NCI-H2227 (cell line): Measurements from ENCODE around the gene OR2A12.
"Not testable (repeated sequence)": the region's sequence is repeated elsewhere in the genome, so short reads cannot be mapped to it uniquely, and the experiment has no call there.

ENCODE experiments used
- DNase-seq: peaks from one replicate; lab custom pipeline; 2025; ENCODE audit not compliant: unreplicated experiment; lab: John Stamatoyannopoulos, UW

The OR2A12 gene, protein sequence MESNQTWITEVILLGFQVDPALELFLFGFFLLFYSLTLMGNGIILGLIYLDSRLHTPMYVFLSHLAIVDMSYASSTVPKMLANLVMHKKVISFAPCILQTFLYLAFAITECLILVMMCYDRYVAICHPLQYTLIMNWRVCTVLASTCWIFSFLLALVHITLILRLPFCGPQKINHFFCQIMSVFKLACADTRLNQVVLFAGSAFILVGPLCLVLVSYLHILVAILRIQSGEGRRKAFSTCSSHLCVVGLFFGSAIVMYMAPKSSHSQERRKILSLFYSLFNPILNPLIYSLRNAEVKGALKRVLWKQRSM

DNA sequence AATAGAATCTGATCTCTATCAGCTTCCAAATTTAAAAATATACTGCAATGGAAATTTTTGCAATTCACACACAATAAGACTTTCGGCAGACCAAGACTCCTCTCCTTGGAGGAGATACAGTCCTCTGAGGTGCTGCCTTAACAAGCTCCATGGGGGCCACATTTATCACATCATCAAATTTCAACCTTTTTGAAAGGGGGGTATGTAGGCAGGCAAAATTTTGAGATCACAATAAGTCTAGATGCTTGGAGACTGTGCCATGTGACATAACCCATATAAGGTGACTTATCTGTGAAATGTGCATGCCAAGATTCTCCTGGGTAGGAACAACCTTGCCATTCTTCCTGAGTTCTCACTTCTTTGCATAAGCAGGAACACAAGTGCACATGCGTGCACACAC, at the start of gene OR2A12:
OR2A12 (plus strand) TSS at position 301 of the 400 bp plus-strand sequence. CDS start 8,830 bp downstream, outside the sequence.
- no peak for DNase-seq

DNA sequence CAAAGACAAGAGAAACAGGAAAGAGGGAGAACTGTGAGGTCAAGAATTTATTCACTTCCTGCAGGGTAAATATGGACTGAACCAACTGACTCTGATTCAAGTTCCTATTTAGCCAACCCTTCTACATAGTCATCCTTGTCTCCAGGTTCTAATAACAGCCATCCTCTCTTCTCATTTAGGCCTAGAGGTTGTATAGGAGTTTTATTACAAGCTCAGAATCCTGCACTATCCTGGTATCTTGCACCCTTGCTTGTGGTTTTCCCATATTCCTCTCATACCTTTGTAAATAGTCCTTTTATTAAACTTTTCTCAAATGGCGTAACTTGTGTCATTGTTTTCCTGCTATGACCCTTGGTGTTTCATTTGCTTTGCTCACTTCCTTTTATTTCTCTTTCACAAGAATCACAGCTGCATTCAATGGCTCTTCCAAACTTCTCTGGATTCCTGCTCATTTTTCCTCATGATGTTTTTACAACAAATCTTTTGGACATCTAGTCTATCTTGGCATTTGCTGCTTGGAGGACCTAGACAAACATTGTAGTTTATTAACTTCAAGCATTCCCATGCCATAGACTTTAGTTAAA, 49.7 kb upstream of the OR2A12 start:
- no peak for DNase-seq

DNA sequence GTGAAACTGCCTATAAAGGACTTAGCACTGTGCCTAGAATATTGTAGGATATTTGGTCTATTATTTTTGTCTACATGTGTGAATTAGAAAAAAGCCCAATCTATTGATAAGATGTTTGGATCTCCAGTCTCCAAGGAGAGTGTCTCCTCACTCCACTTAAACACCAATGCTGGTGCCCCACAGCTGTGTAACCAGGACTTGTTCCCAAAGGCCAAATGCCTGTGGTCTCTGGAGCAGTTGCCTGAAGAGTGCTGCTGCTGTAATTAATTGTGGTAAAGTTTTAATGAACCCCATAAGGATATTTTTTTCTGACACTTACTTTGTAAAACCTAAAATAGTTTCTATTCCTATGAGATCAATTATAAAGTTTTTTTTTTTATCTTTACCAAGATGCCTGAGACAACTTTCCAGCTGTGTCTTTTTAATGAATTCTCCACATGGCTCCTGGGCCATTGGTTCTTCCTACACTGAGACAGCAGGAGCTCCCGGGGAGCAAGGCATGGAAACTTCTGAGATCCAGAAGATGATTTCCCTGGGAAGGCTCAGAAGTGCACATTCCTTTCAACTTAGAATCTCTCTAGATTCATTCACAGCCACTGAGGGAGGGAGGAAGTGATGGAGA, 48.6 kb upstream of the OR2A12 start:
- DNase-seq: no peak

DNA sequence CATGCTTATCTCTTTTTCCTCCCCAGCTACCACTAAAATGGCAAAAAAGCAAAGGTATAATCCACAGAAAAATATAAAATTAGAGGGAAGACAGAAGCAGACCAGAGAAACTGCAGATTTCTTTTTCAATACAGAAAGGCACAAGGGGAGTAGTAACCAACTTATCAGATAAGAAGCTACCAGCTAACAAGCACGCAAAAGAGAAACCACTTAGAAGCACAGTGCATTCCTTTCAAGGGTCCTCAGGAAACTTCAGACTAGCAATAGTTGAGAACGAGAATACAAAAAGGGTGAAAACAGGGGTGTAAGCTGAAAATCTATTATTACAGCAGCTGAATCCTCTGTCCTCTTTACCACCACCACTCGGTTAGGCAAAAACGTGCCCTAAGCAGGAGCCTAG, 47.2 kb upstream of the OR2A12 start:
- no peak for DNase-seq

DNA sequence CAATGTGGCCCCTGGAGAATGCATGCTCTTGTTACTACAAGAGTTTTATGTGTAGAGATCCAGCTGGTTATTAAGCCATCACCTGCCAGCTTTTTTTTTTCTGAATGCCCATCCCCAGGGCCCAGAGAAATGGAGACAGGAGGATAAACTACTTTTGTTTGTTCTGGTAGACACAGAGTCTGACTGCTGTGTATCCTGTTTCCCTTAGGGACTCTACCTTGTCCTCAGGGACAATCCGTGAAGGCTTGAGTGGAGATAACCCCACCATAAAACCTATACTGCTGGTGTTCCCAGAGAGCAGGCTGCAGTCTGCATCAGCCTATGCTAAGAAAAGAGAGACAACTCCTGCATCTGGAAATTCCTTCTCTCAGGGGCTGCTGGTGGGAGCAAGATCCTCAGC, 37.4 kb upstream of the OR2A12 start, which contains the start of gene OR2A5:
OR2A5 (plus strand) TSS at position 301 of the 400 bp plus-strand sequence. CDS start 1,454 bp downstream, outside the sequence.
- no peak for DNase-seq

DNA sequence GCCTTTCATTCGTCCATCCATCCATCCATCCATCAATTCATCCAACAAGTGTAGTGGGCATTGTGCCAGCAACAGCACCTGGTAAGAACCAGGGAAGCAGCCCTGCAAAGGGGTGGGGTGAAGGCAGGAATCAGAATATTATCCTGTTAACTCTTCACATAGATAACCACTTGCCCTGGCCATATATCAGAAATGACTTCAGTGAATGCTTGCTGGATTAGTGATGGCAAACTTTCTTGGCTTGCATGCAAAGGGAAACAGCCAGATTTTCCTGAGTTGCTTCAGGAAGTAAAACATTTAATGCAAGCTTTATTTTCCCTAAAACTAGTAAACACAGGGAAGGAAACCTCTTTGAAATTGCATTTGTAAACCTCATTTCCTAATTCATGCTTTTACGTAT, 36.6 kb upstream of the OR2A12 start:
- no peak for DNase-seq

DNA sequence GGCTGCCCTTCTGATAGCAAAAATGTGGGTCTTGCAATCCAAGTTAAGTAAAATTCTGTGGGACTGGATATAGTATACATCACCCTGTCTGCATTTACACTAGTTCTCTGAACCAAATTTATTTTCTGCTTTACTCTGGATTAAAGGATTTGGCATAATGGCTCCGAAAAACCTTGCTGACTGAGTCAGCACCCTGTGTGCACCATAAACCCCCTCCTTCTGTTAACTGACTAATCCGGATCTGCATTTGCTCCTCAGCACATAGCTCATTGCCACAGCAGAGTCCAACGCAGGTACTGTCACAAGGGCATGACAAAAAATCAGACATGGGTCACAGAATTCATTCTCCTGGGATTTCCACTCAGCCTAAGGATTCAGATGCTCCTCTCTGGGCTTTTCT, 36.0 kb upstream of the OR2A12 start:
- DNase-seq: no peak

DNA sequence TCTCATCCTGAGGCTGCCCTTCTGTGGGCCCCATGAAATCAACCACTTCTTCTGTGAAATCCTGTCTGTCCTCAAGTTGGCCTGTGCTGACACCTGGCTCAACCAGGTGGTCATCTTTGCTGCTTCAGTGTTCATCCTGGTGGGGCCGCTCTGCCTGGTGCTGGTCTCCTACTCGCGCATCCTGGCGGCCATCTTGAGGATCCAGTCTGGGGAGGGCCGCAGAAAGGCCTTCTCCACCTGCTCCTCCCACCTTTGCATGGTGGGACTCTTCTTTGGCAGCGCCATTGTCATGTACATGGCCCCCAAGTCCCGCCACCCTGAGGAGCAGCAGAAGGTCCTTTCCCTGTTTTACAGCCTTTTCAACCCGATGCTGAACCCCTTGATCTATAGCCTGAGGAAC, 35.2 kb upstream of the OR2A12 start:
- DNase-seq: not testable (repeated sequence)

DNA sequence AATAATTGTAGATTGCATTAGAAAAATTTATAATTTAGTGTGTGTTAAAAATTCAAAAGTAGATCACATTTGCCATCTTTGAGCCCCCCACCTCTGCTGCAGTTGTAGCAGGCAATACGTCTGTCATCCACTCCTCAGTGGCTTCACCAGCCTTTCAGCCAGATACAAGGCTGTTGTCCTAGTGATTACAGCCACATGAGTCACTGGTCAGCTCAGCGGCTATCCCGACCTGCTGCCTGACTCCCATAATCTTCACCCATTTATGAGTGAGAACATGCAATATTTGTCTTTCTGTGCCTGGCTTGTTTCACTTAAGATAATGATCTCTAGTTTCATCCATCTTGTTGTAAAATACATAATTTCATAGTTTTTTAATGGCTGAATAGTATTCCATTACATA, 28.1 kb upstream of the OR2A12 start:
- DNase-seq: no peak

DNA sequence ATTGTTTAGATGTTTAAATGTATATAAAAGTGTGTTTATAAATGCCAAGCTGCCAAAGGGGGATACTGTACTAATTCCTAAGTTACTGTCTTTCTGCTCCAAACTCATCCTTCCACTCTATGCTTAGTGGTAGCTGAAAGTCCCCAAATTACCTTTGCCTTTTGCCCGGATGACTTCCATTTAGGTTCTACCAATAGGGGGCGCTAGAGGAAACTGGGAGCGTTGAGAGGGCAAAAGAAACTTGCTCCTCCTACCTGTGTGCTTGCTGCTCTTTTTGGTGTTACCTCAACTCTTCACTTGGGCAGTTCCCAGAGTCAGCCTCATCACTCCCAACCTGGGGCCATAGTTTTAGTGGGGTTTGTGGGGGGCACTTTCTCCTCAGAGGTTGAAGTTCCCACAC, 22.4 kb upstream of the OR2A12 start:
- DNase-seq: no peak

DNA sequence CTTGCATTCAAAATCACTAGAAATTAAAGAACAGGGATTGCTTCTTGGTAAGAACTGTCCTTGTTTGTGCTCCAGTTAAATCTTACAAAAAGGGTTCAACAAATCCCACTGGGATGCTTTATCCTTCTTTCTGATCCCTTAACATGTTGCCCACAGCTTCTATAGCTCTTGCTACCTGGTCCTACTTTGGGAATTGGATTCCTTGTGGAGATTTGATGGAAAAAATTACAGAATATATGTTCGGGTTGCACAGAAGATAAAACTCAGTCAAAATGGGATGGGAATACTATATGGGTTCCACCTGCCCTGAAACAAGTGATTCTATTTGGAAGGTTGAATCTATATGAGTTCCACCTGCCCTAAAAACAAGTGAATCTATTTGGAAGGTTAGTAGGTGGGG, 16.6 kb upstream of the OR2A12 start, which contains the start of gene OR2A25:
OR2A25 (plus strand) TSS at position 301 of the 400 bp plus-strand sequence. CDS start 4,409 bp downstream, outside the sequence.
- DNase-seq: no peak

DNA sequence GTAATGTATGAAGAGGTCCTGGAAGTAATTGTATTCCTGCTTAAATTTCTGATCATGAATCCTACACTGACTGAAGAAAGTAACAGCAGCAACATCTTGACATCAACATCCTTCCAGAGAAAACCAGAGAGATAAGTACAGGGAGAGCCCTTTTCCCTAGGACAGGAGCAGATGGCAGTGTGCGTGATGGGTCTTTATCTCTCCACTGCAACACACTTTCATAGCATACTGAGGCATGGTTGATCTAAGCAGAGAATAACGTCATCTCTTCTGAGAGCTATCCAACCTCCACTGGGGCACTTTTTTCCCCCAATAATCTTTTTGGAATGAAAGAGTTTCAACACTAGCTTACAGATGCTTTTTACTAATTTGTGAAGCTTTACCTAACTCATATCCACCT, 16.1 kb upstream of the OR2A12 start:
- no peak for DNase-seq

DNA sequence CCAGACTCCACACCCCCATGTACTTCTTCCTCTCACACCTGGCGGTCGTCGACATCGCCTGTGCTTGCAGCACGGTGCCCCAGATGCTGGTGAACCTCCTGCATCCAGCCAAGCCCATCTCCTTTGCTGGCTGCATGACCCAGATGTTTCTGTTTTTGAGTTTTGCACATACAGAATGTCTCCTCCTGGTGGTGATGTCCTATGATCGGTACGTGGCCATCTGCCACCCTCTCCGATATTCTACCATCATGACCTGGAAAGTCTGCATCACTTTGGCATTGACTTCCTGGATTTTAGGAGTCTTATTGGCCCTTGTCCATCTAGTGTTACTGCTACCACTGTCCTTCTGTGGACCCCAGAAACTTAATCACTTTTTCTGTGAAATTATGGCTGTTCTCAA, 11.7 kb upstream of the OR2A12 start:
- DNase-seq: no peak

DNA sequence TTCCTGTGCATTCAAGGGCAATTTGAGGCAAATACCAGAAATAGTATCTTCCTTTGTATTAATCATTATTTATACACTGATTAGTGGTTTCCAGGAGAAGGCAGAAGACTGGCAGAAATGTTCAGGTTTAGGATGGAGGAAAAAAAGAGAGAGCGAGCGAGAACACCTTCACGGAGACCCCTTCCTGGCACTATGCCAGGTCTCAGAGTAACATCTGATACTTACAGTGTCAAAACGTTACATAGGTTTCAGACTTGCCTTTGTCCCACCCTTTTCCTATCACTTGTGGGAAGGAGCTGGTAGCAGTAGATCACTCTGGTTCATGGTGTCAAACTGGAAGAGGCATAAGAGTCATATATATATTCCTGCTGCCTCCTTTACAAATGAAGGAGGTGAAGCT, 652 bp downstream of the OR2A12 start:
- DNase-seq: no peak

DNA sequence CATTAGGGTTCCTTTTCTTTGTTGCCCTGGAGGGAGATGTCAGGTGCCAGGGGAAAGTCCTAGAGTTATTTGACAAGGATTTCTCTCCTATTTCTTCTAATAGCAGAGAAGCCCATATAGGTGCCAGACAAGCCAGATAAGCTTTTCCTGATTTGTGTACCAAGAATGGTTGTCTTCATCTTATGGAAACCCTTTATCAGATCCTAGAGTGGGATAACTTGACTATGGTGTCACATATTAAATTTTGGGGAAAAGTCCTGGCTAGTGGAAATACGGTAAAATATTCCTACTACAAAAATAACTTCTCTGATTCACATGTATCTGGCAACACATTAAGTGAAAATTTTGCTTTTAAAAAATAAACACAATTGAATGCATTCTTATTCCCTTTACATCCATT, 1.2 kb downstream of the OR2A12 start:
- DNase-seq: no peak

DNA sequence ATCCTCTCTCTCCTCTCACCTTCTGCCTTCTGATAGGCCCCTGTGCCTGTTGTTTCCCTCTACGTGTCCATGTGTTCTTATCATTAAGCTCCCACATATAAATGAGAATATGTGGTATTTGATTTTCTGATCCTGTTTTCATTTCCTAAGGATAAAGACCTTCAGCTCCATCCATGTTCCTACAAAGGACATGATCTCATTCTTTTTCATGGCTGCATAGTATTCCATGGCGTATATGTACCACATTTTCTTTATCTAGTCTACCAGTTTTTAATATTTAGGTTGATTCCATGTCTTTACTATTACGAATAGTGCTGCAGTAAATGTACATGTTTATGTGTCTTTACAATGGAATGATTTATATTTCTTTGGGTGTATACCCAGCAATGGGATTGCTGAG, 4.6 kb downstream of the OR2A12 start:
- no peak for DNase-seq

DNA sequence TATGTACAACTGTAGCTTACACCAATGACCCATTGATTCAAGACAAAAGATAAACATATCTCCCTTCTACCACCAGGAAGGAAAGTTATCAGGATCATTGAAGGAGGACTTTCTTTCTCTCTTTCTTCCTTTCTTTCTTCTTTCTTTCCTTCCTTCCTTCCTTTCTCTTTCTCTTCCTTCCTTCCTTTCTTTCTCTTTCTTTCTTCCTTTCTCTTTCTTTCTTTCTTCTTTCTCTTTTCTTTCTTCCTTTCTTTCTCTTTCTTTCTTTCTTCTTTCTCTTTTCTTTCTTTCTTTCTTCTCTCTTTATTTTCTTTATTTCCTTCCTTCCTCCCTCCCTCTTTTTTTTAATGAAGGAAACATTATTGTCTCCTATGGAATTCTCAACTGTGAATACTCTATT, 12.7 kb downstream of the OR2A12 start:
- DNase-seq: no peak

DNA sequence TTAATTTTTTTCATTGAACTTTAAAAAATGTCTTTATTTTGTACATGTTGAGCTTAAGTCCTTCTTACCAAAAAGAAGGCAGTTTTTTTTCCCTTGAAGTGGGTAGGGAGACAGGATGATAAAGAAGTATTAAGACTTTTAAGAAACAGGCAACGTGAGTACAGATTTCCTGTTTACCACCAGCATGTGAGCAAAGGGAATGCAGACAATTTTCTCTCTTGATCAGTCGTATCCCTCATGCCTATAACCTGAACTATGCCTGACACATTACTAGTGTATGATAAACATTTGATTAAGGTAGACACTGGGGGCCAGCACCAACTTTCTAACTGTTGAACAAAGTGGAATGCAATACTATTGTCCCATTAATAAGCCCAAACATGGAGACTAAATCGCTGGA, 14.5 kb downstream of the OR2A12 start:
- DNase-seq: no peak

DNA sequence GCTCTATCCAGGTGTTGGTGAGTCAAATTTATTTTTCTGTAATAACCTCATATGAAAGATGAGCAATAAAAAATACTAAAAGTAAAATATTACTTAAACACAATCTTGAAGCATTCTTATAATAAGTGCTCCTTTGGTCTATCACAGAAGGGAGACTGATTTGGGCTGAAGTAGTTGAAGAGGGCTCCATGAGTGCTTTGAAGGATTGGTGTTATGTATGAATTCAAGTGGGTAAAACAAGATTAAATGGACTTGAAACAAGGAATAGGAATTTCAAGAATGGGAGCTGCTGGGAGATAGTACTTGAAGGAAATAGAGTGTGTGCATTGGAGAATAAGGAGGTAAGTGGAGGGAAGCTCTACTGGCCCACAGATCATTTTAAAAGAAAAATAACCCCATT, 16.0 kb downstream of the OR2A12 start:
- no peak for DNase-seq

DNA sequence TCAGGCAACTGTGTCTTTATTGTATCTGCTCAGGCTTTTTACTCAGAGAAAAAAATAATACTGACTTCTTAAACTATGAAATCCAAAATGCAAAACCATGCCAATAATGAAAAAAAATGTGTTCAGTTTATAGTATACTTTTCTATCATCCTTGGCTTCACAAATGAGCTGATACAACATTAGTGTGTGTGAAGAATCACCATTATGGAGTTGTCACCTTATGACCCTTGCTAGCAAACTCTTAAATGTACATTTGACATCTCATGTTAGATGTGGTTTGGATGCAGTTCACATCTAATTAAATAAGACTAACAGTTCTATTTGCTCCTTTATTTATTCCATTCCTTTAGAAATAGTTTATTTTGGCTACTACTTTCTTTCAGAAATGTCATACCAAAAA, 19.1 kb downstream of the OR2A12 start:
- DNase-seq: no peak

DNA sequence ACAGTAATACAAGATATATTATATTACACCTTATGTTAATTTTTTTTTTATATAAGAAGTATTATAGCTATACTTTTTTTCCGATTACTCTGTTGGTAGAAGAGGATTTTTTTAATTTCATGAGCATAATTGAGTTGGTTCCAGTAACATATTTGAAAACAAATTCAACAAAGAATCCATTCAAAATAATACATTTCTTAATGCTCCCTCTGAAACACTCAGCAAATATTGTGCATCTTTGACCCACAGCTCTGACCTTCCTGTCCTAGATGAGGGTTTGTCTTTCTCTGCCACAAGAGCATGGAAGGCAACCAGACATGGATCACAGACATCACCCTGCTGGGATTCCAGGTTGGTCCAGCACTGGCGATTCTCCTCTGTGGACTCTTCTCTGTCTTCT, 23.2 kb downstream of the OR2A12 start, which contains the start of gene OR2A2:
OR2A2 (plus strand) TSS at position 301 of the 400 bp plus-strand sequence; CDS start at position 301, 0 bp downstream.
- no peak for DNase-seq

DNA sequence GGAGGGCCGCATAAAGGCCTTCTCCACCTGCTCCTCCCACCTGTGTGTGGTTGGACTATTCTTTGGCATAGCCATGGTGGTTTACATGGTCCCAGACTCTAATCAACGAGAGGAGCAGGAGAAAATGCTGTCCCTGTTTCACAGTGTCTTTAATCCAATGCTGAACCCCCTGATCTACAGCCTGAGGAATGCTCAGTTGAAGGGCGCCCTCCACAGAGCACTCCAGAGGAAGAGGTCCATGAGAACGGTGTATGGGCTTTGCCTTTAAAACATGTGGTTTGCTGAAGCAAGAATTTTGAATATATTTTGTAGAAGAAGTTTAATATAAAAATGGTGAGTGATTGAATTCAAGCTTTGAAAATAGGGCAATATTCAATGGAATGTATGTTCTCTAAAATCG, 24.2 kb downstream of the OR2A12 start:
- no peak for DNase-seq
